HepG2 (cell line): ENCODE results near the gene RPL31.

Experiments used
- GABPA ChIP-seq, 2 experiments: IDR thresholded peaks; 2 replicates each; pipeline ENCODE4 v1.6.1; 2011 to 2016; ENCODE audit warnings: low read depth in 2 of 2, low read length in 1 of 2, missing biosample characterization in 1 of 2, missing genetic modification characterization in 1 of 2
- SRF ChIP-seq: IDR thresholded peaks from 2 replicates; pipeline ENCODE4 v1.6.1; 2011; ENCODE audit warnings: mild to moderate bottlenecking, low read depth, low read length, moderate library complexity
- TF ChIP-seq, protein P1 (sequence below): IDR thresholded peaks from 2 replicates; pipeline ENCODE4 v1.6.1; 2016; ENCODE audit warnings: missing compliant biosample characterization, missing genetic modification reagents, borderline replicate concordance
- TF ChIP-seq, protein P2 (sequence below): sonication (generic); formaldehyde crosslinking; IDR thresholded peaks from 2 replicates; pipeline ENCODE4 v1.5.0; 2020; ENCODE audit warnings: mild to moderate bottlenecking, missing genetic modification reagents, moderate library complexity

DNA sequence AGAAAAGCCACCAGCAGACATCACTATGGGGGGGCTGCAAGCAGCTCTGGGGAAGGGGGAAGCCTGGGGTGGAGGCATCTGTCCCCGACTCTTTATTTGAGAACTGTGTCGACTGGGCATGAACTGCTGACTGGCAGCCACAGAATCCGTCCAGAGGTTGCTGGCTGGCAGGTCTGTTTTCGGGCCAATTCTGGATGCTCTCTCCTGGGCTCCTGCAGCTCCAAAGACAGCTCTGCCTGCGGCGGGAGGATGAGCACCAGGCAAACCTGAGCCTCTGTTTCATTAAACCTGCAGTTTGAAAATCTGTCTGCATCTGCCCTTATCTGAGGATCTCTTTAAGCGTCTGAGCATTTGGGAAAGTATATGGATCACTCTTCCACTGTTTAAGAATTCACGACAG is 34.4 kb upstream of the RPL31 start:
- TF ChIP-seq, protein P1, sequence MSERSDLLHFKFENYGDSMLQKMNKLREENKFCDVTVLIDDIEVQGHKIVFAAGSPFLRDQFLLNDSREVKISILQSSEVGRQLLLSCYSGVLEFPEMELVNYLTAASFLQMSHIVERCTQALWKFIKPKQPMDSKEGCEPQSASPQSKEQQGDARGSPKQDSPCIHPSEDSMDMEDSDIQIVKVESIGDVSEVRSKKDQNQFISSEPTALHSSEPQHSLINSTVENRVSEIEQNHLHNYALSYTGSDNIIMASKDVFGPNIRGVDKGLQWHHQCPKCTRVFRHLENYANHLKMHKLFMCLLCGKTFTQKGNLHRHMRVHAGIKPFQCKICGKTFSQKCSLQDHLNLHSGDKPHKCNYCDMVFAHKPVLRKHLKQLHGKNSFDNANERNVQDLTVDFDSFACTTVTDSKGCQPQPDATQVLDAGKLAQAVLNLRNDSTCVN, result no peak
- TF ChIP-seq GABPA (IDR thresholded peaks at IDR 0.05; ENCODE audit: low read depth, low read length), result no peak
- no peak for TF ChIP-seq GABPA (CRISPR knock-in tag; IDR thresholded peaks at IDR 0.05; ENCODE audit: low read depth)
- TF ChIP-seq, protein P2, sequence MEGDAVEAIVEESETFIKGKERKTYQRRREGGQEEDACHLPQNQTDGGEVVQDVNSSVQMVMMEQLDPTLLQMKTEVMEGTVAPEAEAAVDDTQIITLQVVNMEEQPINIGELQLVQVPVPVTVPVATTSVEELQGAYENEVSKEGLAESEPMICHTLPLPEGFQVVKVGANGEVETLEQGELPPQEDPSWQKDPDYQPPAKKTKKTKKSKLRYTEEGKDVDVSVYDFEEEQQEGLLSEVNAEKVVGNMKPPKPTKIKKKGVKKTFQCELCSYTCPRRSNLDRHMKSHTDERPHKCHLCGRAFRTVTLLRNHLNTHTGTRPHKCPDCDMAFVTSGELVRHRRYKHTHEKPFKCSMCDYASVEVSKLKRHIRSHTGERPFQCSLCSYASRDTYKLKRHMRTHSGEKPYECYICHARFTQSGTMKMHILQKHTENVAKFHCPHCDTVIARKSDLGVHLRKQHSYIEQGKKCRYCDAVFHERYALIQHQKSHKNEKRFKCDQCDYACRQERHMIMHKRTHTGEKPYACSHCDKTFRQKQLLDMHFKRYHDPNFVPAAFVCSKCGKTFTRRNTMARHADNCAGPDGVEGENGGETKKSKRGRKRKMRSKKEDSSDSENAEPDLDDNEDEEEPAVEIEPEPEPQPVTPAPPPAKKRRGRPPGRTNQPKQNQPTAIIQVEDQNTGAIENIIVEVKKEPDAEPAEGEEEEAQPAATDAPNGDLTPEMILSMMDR (CRISPR knock-in tag), result no peak
- no peak for TF ChIP-seq SRF
